CD14-positive monocyte (primary cell): ENCODE results near the gene GPC5. TPM values are rescaled to one million over a fixed set of nuclear protein-coding genes. Genes with fewer than 3 reads are reported as not detected.

ENCODE experiments used
- DNase-seq, 3 donors: peaks; one replicate each; pipeline ENCODE4 v3.0.0-alpha.2; 2011 to 2022
- H2AFZ ChIP-seq: 2 replicates; pipeline ENCODE4 v1.6.0; 2012; ENCODE audit warnings: mild to moderate bottlenecking, low read depth, low read length, inconsistent platforms; ENCODE audit not compliant: insufficient read depth, poor library complexity, severe bottlenecking
- H3K27ac ChIP-seq, 2 donors: 1 replicate in 1 of 2; 2 replicates in 1 of 2; pipeline ENCODE4 v1.5.1; 2012 to 2013; ENCODE audit warnings: low read length in 2 of 2, control low read depth in 1 of 2, inconsistent platforms in 1 of 2, low read depth in 1 of 2, mild to moderate bottlenecking in 1 of 2
- H3K27me3 ChIP-seq, 2 donors: one replicate each; pipeline versions ENCODE4 v1.6.0 to v1.6.1; 2011 to 2013; ENCODE audit warnings: low read length in 2 of 2; ENCODE audit not compliant: control insufficient read depth in 2 of 2, insufficient read depth in 2 of 2
- H3K36me3 ChIP-seq, 2 donors: replicated peaks in 1 of 2; 1 replicate in 1 of 2; 2 replicates in 1 of 2; pipeline versions ENCODE4 v1.5.1 to v1.6.1; 2012 to 2013; ENCODE audit warnings: low read length in 2 of 2, control low read depth in 1 of 2, inconsistent platforms in 1 of 2, mild to moderate bottlenecking in 1 of 2; ENCODE audit not compliant: insufficient read depth in 2 of 2, control insufficient read depth in 1 of 2
- H3K4me1 ChIP-seq, 2 donors: 1 replicate in 1 of 2; 2 replicates in 1 of 2; pipeline versions ENCODE4 v1.5.1 to v1.6.1; 2012 to 2013; ENCODE audit warnings: low read length in 2 of 2, control low read depth in 1 of 2, inconsistent platforms in 1 of 2, mild to moderate bottlenecking in 1 of 2, moderate library complexity in 1 of 2; ENCODE audit not compliant: insufficient read depth in 2 of 2, control insufficient read depth in 1 of 2
- H3K4me2 ChIP-seq: replicated peaks from 2 replicates; pipeline ENCODE3; 2012; ENCODE audit warnings: low read length, moderate library complexity, mild to moderate bottlenecking; ENCODE audit not compliant: poor library complexity, severe bottlenecking; ENCODE audit errors: extremely low read depth
- H3K4me3 ChIP-seq, 3 experiments: fragments of 200-600 bp in 1 of 3; sonication (generic) in 1 of 3; replicated peaks in 1 of 3; 1 replicate in 2 of 3; 2 replicates in 1 of 3; pipeline ENCODE4 v1.5.1; 2011 to 2013; ENCODE audit warnings: low read length in 3 of 3, mild to moderate bottlenecking in 3 of 3, control low read depth in 2 of 3, low read depth in 2 of 3, inconsistent platforms in 1 of 3, moderate library complexity in 1 of 3
- H3K79me2 ChIP-seq: 2 replicates; pipeline ENCODE4 v1.6.0; 2012; ENCODE audit warnings: mild to moderate bottlenecking, control low read depth, inconsistent platforms, low read length, moderate library complexity; ENCODE audit not compliant: insufficient read depth
- H3K9ac ChIP-seq: 2 replicates; pipeline ENCODE4 v1.6.0; 2017; ENCODE audit warnings: low read length, mild to moderate bottlenecking; ENCODE audit not compliant: insufficient read depth, poor library complexity, severe bottlenecking
- H3K9me3 ChIP-seq, 2 donors: replicated peaks in 1 of 2; 1 replicate in 1 of 2; 2 replicates in 1 of 2; pipeline versions ENCODE4 v1.5.1 to v1.6.1; 2012 to 2013; ENCODE audit warnings: low read length in 2 of 2, control low read depth in 1 of 2; ENCODE audit not compliant: control insufficient read depth in 1 of 2, insufficient read depth in 1 of 2
- H4K20me1 ChIP-seq: 2 replicates; pipeline ENCODE4 v1.6.0; 2012; ENCODE audit warnings: mild to moderate bottlenecking, low read length, control low read depth, moderate library complexity; ENCODE audit not compliant: insufficient read depth
- H3K27ac Mint-ChIP-seq, 7 donors: one replicate each; pipeline ENCODE4 v1.8.0; 2020; ENCODE audit warnings: mild to moderate bottlenecking in 7 of 7, mixed read lengths in 7 of 7, moderate library complexity in 6 of 7, inconsistent platforms in 2 of 7
- H3K27me3 Mint-ChIP-seq, 3 donors: one replicate each; pipeline ENCODE4 v1.8.0; 2021 to 2022; ENCODE audit warnings: low read depth in 3 of 3, mild to moderate bottlenecking in 3 of 3, mixed read lengths in 3 of 3, moderate library complexity in 3 of 3, inconsistent platforms in 1 of 3
- H3K36me3 Mint-ChIP-seq, 2 donors: one replicate each; pipeline ENCODE4 v1.8.0; 2020; ENCODE audit warnings: mixed read lengths in 2 of 2, inconsistent platforms in 1 of 2, mild to moderate bottlenecking in 1 of 2
- H3K4me1 Mint-ChIP-seq: one replicate; pipeline ENCODE4 v1.8.0; 2020; ENCODE audit warnings: mild to moderate bottlenecking, mixed read lengths
- H3K4me3 Mint-ChIP-seq, 2 donors: one replicate each; pipeline ENCODE4 v1.8.0; 2020; ENCODE audit warnings: mild to moderate bottlenecking in 2 of 2, mixed read lengths in 2 of 2, moderate library complexity in 1 of 2
- H3K9me3 Mint-ChIP-seq, 7 donors: one replicate each; pipeline ENCODE4 v1.8.0; 2020 to 2022; ENCODE audit warnings: mixed read lengths in 7 of 7, mild to moderate bottlenecking in 6 of 7, moderate library complexity in 6 of 7, inconsistent platforms in 2 of 7
- CTCF ChIP-seq: fragments of 200-600 bp; IDR thresholded peaks from one replicate; pipeline ENCODE4 v1.8.0; 2022; ENCODE audit warnings: antibody characterized with exemption, mild to moderate bottlenecking
- WGBS: methylation state at CpG from one replicate; pipeline ENCODE4 v1.1.5; 2013; ENCODE audit warnings: missing lambda C conversion rate; ENCODE audit not compliant: insufficient coverage; 5-methylcytosine and 5-hydroxymethylcytosine counted together
- intact Hi-C, 2 donors: fragments of 100-400 bp; cut with micrococcal nuclease; formaldehyde crosslinking; loops; one replicate each; pipeline versions ENCODE4 v1.15.0 to v1.15.1; 2023
- polyA plus RNA-seq, 3 donors: library from polyadenylated mRNA; depleted of rRNA in 1 of 3; unstranded in 2 of 3; stranded (reverse) in 1 of 3; fragments of 300-500 nt in 2 of 3; fragments of >200 nt in 1 of 3; fragmentation: Illumina TruSeq in 2 of 3; gene quantifications; 1 replicate in 2 of 3; 2 replicates in 1 of 3; pipeline ENCODE4 v1.2.3, GENCODE V29; 2012 to 2021

GPC5 gene
- polyA plus RNA-seq, 3 donors = not detected

- Histone ChIP-seq H3K4me2 (no peak overlapping the region), H3K27me3 (no peaks in the 10 kb centered on the region), H3K79me2 (no peaks in the 10 kb centered on the region), H3K27ac (no peak overlapping the region), H3K36me3 (no peaks in the 10 kb centered on the region), H3K9ac (no peak overlapping the region), H3K9me3 (peaks cover 0 to 7% of the 10 kb centered on the region in 2 donors), H2AFZ (no peak overlapping the region), H3K4me3 (no peak overlapping the region), H3K4me1 (no peaks in the 10 kb centered on the region), H4K20me1 (no peaks in the 10 kb centered on the region)
- no peak overlapping the region for H3K4me3 Mint-ChIP-seq
- H3K4me1 Mint-ChIP-seq = no peaks in the 10 kb centered on the region
- TF ChIP-seq CTCF = no peak
- DNase-seq = no peak
- no peaks in the 10 kb centered on the region for H3K36me3 Mint-ChIP-seq
- H3K27ac Mint-ChIP-seq = no peak overlapping the region
- peaks cover 0 to 8% (median 3%) of the 10 kb centered on the region in 7 donors for H3K9me3 Mint-ChIP-seq
- intact Hi-C loops = no loop called here
- no peaks in the 10 kb centered on the region for H3K27me3 Mint-ChIP-seq
Observed at GRCh38 chr13:92415781-92416180, 1017.4 kb downstream of the GPC5 start.

DNA sequence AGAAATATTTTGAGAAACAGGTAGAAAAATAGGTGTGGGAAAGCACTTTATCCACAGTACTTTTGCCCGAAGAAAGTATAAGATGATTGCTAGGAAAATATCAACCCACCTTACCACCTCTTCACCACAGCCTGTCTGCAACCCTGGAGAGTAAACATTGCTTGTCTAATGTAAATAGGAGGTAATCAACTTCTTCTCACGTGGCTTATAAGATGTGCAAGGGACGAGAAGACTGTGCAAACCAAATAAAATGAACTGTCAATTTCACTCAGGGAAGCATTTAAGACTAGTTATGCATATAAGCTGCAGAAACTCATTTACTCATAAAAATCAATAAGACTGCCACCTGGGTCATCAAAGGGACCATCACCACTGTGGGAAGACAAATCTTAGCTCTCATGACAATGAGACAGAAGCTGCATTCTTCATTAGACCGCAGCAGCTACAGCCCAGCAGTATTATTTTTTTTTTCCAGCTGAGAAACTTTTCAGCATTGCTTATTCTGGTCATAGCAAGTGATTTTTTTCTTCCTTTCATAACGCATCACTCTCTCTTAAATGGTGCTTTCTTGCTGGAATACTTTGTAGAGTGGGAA, 1020.5 kb downstream of the GPC5 start:
- Histone ChIP-seq H3K4me3 (no peak overlapping the region), H3K27ac (no peak overlapping the region), H3K79me2 (no peaks in the 10 kb centered on the region), H3K27me3 (no peaks in the 10 kb centered on the region), H4K20me1 (no peaks in the 10 kb centered on the region), H3K4me1 (no peaks in the 10 kb centered on the region), H3K9me3 (peaks cover 0 to 11% of the 10 kb centered on the region in 2 donors), H3K9ac (no peak overlapping the region), H3K36me3 (no peaks in the 10 kb centered on the region), H2AFZ (no peak overlapping the region), H3K4me2 (no peak overlapping the region)
- Mint-ChIP-seq H3K9me3 (peaks cover 0 to 13% (median 7%) of the 10 kb centered on the region in 7 donors), H3K27me3 (peaks cover 0 to 2% (median 0%) of the 10 kb centered on the region in 3 donors), H3K27ac (no peak overlapping the region), H3K4me3 (no peak overlapping the region), H3K36me3 (no peaks in the 10 kb centered on the region), H3K4me1 (no peaks in the 10 kb centered on the region)
- intact Hi-C loops = no loop called here
- 58% methylated on average over 2 of the region's 5 CpGs for WGBS
- TF ChIP-seq CTCF = no peak
- DNase-seq = no peak
